ENCODE measurements around the gene CYB5R3.
"Not testable (repeated sequence)": the region's sequence is repeated elsewhere in the genome, so short reads cannot be mapped to it uniquely, and the experiment has no call there.

Gene CYB5R3

GRCh38 chr22:42602470-42602869 lies 46.7 kb downstream of the CYB5R3 start:
- no peak for DNase-seq (ENCODE audit: low spot score)

GRCh38 chr22:42601879-42602465 lies 47.2 kb downstream of the CYB5R3 start:
- DNase-seq (ENCODE audit: low spot score): no peak

GRCh38 chr22:42596863-42597530 lies 52.2 kb downstream of the CYB5R3 start:
- DNase-seq (ENCODE audit: low spot score): no peak

- DNase-seq (ENCODE audit: low spot score): no peak
Measured at GRCh38 chr22:42596336-42596735, 52.9 kb downstream of the CYB5R3 start.

- no peak for DNase-seq (ENCODE audit: low spot score)
Measured at GRCh38 chr22:42595434-42595833, 53.8 kb downstream of the CYB5R3 start.

- no peak for DNase-seq (ENCODE audit: low spot score)
Measured at GRCh38 chr22:42591987-42592386, 57.2 kb downstream of the CYB5R3 start.

- DNase-seq (ENCODE audit: low spot score): no peak
Measured at GRCh38 chr22:42587588-42588175, 61.5 kb downstream of the CYB5R3 start.

GRCh38 chr22:42586381-42586780 lies 62.8 kb downstream of the CYB5R3 start:
- no peak for DNase-seq (ENCODE audit: low spot score)

- no peak for DNase-seq (ENCODE audit: low spot score)
Measured at GRCh38 chr22:42585096-42585495, 64.1 kb downstream of the CYB5R3 start.

GRCh38 chr22:42584364-42584940 lies 64.7 kb downstream of the CYB5R3 start:
- no peak for DNase-seq (ENCODE audit: low spot score)

- no peak for DNase-seq (ENCODE audit: low spot score)
Measured at GRCh38 chr22:42582987-42583386, 66.2 kb downstream of the CYB5R3 start.

- peak; percentile 87 for DNase-seq (ENCODE audit: low spot score)
Measured at GRCh38 chr22:42581762-42582716, 67.2 kb downstream of the CYB5R3 start.

GRCh38 chr22:42581194-42581761 lies 67.9 kb downstream of the CYB5R3 start:
- not testable (repeated sequence) for DNase-seq (ENCODE audit: low spot score)

- not testable (repeated sequence) for DNase-seq (ENCODE audit: low spot score)
Measured at GRCh38 chr22:42580040-42580439, 69.2 kb downstream of the CYB5R3 start.

- no peak for DNase-seq (ENCODE audit: low spot score)
Measured at GRCh38 chr22:42577623-42578240, 71.5 kb downstream of the CYB5R3 start.

- DNase-seq (ENCODE audit: low spot score): not testable (repeated sequence)
Measured at GRCh38 chr22:42577141-42577540, 72.1 kb downstream of the CYB5R3 start.

- DNase-seq (ENCODE audit: low spot score): not testable (repeated sequence)
Measured at GRCh38 chr22:42575996-42576574, 73.1 kb downstream of the CYB5R3 start.

- DNase-seq (ENCODE audit: low spot score): not testable (repeated sequence)
Measured at GRCh38 chr22:42574468-42574867, 74.7 kb downstream of the CYB5R3 start.

- not testable (repeated sequence) for DNase-seq (ENCODE audit: low spot score)
Measured at GRCh38 chr22:42574046-42574445, 75.1 kb downstream of the CYB5R3 start.

- not testable (repeated sequence) for DNase-seq (ENCODE audit: low spot score)
Measured at GRCh38 chr22:42571068-42571467, 78.1 kb downstream of the CYB5R3 start.

GRCh38 chr22:42570580-42570979 lies 78.6 kb downstream of the CYB5R3 start:
- not testable (repeated sequence) for DNase-seq (ENCODE audit: low spot score)
